NCI-H526 (cell line): ENCODE measurements around the gene TCF4.
A peak's percentile ranks its signal among the peaks of the same experiment; 100 is the strongest.

Experiments
- DNase-seq, 2 experiments: peaks; one replicate each; lab custom pipeline; 2025; lab: John Stamatoyannopoulos, UW

Gene TCF4

DNA sequence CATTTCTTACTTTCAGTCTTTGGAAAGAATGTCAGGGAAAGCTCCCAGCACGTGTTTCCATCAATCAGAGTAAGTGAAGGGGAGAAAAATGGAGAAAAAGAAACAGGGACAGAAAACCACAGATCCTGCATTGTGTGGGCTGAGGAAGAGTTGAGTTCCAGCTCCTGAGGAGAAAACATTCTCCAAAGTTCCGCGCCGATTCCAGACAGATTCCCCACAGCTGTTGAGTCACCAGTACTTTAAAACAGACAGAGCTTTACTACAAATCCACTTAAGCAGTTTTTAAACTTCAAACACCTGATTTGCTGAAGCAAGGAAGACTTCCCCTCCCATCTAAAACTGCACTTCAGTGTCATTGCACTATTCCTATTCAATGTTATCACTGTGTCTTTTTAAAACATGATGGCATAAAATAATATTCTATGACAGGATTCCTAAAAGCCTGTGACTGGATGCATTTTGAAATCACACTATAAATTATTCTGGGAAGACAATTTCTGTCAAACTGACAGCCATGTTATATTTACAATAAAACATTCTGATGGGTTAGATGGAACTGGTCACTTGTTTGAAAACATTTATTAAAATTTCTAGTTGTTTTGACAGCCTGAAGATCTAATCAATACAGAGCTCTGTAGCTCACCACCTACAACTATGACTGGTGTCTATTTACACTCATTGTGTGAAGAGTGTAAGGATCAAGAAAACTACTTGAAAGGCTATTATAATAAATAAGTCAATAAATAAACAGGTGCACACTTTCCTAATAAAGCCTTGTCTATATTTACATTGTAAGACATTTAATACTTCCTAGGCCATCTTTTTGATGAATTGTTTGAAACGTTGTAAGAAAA is 40.9 kb downstream of the TCF4 start:
- DNase-seq = no peak

DNA sequence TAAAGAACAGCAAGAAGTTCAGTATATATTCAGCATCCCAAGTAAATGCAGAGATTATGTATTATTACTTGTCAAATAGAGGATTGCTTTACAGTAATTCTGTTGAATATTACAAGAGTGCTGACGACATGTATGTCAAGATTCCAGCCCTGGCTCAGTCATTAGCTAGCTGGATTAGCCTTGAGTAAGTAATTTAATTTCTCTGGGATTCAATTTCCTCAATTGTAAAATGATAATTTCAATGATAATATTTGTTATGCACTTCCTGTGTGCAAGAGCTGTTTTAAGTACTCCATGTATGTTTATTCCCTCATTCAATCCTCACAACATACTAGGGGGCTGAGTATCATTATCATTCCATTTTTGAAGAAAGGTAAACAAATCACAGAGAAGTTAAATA is 44.0 kb downstream of the TCF4 start:
- no peak for DNase-seq

DNA sequence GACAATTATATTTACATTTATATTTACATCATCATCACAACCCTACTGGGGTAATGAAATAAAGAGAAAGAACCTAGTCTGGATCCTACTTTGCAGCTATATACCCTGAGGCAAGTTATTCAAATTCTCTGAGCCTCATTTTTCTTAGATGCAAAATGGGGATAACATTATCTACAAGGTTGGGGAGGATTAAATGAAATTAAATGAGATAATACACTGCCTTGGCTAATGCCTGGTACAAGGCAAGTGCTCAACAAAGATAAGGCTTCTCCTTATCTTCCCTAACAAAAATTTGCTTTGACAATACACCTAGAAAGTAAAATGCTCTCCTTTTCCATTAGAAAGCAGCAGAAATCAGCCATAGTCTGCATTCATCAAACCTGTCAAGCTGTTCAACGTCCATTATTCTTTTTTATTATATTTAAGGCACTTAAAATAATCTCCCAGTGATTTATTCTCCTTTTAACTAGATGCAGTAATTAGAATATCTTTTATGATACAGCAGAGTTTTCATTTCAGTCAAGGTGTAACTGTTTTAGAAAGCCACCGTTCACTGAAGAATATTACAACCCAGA is 44.8 kb downstream of the TCF4 start:
- no peak for DNase-seq

DNA sequence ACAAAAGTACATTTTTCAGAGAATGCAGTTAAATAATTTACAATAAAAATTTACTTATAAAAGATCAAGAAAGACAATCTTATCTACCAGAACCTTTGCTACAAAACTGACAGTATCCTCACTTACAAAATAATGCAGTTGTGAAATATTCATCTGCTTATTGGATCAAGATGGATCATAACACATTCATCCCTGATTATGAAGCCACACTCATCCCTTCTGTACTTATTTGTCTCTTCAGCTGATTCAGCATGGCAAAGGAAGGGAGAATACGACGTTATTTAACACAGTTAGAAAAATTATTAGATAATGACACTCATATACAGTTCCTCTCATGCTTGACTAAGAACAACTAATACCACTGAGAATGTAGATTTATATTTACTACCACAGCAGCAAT is 46.4 kb downstream of the TCF4 start:
- DNase-seq = no peak

DNA sequence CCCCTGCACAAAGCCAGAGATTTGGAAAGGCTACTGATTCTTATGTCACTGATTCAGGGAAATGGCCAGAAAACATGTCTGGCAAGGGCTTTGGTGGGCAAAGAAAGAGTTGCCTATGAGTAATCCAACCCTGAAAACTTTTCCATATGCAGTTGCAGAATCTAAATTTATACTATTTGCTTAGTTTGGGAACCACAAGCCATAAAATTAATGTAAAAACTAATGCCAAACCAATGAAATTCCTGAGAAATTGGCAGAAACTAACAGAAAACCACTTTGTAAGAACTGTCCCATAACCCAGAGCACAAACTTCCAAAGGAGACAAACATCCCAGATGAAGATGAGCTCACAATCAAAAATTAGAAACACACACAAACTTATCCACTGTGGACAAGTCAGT is 48.8 kb downstream of the TCF4 start:
- DNase-seq = no peak

DNA sequence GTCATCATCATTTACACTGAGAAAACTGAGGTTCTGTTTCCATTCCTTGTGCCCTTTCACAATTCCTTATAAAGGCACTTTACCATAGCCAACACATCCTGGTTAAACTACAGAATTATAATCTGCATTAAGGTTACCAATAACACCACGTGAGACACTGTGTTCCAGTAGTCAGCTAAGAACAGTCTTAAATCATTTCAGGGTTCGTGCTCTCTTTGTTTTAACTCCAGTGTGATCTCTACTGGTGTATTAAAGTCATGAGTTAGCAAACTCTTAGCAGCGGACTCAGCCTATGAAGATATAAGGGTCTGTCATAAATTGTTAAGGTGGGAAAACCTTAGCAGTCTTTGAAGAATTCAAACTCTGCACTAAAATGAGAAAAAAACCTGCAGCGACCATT is 53.0 kb downstream of the TCF4 start:
- DNase-seq = no peak

DNA sequence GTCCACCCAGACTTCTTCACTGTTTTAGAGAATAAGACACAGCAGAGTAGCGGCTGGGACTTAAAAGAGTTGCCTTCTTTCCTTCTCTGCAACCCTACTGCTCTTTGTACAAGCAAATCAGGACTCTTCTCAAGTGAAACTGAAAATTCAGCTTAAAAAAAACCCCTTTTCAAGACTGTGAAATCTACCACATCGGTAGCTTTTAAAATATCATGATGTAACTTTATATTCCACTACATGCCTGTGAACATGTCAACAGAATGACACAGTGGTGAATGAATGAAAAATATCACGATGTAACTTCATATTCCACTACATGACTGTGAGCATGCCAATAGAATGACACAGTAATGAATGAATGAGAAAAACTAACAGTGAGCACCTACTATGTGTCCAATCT is 53.4 kb downstream of the TCF4 start:
- DNase-seq = no peak

DNA sequence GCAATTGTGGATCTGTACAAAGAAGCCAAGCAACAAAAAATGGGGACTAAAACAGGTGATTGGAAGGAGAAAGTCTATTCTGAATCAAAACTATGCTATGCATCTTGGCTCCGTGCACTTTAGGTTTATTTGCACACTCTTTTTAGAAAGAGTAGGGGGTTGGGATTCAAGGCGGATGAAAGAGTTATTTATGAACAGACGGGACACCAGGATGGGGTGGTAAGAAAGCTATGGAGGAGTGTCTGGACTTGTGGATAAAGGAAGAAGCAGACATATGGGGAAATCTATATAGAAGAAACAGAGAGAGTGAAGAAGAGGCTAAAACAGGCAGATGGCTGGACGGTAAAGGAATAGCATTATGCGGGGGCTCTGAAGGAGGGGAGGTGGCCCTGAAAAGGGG is 57.8 kb downstream of the TCF4 start:
- no peak for DNase-seq

DNA sequence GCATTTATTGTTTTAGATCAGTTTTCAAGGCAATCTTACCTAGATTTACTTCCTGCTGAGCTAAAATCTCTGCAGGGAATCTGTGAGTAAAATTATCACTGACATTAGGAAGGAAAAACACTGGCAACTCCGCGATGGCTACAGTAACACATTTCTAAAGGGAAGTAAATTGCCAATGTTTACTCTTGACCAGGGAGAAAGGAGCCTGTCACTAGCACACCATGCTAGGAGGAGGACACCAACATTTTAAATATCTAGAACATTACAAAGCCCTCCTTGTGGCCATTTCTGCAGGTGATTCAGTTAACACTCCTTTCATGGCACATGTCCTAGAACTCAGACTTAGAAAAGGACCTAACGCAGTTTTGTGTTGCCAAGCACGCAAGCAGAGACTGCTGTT is 58.4 kb downstream of the TCF4 start:
- no peak for DNase-seq

DNA sequence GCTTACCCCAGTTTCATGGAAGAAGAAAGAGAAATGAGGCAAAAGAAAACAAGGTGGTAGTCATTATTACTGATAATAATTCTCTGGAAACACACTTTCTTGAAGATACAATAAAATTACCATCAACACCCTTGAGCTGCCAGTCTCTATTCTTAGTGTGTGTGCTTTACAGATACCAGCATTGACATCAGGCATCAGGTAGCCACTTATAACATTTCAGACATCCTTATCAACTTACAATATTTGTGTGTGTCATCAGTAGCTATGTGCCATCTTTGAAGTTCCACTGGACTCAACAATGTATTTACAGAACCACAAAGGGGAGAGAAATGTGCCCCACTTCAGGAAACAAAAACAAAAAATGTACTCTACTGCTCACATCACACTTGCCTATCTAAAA is 62.1 kb downstream of the TCF4 start:
- no peak for DNase-seq

DNA sequence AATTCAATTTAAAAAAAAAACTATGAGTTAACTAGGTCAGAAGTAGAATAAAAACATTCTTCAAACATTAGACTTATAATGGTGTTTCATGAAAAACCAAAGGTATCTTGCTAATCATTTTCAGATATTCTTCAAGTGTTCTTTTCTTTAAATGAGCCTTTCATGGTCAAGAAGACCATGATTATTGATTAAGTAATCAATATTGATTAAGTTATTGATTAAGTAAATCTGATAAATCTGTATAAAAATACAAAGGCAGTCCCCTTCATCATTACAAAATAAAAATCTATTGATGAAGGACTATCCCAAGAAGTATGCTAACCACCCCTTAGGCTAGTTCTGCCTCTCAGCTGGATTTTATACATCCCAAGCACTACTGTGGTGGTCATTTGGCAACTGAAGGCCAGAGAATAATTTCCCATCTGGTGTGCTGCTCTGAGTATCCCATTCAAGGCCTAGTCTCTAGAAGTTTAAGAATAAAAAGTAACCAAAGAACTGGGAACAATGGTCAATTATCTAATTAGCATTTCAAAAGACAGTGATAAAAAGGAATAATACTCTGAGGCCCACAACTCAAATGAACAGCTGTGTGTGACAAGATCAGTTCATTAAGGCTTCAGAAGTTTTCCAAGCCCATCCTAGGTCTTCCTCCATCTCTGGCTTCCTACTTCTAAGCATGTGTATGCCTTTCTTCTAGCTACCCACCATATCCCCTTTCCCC is 63.5 kb downstream of the TCF4 start:
- DNase-seq = no peak

DNA sequence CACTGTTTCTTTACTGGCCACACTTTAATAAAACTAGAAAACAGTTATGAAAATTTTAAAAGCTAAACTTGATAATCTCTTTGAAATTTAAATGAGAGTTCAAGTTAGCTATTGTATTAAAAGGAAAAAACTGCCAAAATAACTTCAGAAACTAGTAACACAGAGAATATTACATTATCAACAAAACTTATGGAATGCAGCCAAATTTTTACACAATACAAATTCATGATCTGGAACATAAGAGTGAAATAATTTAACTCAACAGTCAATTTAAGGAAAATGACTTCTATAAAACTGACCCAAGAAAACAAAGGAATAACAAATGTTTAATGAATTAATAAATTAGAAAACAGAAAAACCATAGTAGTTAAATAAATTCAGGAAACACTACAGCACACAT is 65.0 kb downstream of the TCF4 start:
- DNase-seq = no peak

DNA sequence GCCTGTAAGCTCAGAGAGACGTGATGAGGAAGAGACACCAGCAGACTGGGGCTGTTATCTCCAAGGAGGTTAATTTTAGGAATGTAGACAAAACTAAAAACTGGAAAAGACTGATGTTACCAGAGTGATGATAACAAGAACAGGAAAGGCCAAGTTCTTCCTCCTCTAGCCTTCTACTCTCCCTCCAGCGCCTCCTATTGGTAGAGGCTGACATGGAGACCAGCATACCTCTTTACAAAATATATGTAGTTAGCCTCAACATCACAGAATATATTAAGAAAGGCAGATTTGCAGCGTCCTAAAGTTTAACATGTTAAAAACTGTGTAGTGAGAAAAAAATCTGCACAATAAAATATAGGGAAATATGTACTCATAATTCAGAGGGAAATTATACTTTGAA is 66.0 kb downstream of the TCF4 start:
- peak in 1 of 2 experiments; percentile 61 for DNase-seq

DNA sequence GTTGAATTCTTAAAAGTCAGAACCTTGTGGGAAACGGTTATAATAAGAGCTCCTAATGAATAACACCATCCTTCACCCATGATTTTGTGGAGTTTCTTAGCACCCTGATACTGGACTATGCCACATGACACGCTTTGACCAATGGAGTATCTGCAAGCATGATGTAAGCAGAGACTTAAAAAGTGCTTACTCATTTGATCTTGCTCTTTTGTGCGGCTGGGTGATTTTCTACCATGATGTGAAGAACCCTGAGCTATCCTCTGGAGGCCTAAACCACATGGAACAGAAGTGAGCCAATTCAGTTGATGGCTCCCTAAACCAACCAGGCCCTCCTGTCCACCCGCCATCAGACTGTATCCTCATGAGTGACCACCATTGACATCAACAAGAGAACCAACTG is 70.9 kb downstream of the TCF4 start:
- no peak for DNase-seq

DNA sequence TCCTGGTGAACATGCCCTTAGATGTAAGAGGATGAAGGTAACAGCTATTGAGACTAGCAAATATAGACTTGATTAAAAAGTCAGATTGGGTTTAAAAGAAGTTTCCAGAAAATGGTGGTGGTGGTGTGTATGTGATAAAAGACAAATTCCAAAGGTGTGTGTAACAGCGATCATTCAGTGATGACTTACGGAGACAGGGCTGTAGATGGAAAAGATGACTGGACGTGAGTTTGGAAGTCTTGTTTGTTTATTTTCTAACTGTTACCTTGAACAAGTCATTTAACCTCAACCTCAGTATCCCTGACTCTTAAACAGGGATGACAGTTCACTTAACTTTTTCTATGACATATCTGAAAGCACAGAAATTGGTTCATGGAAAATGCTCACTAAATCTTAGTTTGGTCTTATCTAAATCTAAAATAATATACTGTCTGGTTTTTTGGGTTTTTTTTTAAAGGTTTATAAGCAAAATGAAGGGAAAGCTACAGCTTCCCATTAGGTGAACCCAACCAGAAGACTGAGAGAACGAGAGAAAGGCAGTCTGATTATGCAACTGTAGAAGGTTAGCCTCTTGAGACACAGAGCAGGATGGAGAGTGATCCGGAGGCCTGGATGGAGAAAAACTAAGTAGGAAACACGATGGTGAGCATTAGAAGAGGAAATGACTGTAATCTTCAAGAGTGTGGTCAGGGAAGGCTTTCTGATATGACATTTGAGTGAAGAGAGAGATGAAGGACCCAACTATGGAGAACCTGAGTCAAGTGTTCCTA is 71.9 kb downstream of the TCF4 start:
- DNase-seq = no peak

DNA sequence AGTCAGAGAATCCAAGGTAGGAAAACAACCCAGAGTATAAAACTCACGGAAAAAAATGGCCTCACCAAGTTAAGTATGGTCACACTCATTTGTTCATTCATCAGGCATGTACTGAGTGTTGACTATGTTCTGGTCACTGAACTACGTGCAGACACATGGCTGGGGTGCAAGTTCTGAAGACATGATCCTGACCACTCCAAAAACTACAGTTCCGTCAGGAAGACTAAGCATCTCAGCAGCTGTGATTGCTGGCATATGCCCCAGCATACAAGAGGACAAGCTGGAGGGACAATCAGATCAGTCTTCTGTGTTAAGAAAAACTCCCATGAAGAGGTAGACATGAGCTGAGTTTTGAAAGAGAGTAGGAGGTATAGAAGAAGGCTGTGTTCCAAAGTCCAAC is 72.8 kb downstream of the TCF4 start:
- DNase-seq = no peak

DNA sequence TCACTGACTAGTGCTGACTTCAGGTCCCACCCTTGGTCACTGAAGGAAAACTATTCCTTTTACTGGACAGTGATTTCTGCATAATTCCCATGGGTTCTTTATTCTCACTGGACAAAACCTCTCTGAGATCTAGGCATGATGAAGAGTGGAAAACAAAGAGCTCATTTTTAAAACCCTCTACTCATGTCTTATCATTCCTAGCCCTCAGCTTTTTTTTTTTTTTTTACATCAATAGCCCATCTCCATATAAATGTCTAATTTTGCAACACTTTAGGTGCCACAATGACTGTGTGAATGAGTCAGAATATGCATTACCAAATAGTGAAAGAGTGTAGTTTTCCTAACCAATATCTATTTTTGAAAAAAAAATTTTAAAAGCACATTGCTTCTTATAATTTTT is 74.8 kb downstream of the TCF4 start:
- DNase-seq = no peak

DNA sequence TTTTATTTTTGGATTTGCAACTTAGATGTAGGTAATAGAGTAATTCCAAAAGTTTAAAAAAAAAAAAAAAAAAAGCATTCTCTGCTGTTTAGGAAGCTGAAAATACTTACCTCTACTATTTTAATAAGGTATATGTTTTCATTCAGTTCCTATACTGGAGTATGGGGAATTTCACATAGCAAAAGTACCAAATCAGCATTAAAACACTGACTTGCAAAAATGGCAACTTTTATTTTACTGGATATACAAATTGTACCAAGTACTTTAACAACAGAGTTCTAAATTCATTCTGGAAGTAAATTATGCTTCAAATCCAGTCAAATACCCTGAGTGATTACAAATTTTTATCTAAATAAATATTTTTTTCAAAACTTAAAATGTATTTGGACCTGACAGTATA is 76.7 kb downstream of the TCF4 start:
- DNase-seq = no peak

DNA sequence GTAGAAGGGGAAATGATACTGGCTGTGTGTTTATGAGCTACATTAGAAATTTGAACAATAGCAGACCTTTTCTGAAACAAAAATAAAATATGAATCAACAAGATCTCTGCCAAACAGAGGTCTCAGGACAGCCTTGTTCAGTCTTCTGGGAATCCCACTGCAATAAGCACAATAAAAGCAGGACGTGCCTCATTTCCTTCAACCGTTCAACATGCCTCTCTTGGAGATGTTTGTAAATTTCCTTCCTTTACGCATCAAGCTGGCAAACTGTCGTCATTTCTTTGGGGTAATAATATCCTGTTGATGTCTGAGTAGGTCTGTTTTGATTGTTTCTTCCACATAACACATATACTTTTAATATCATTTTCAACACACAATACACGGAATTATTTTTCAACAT is 77.2 kb downstream of the TCF4 start:
- DNase-seq = peak in 1 of 2 experiments; percentile 40

DNA sequence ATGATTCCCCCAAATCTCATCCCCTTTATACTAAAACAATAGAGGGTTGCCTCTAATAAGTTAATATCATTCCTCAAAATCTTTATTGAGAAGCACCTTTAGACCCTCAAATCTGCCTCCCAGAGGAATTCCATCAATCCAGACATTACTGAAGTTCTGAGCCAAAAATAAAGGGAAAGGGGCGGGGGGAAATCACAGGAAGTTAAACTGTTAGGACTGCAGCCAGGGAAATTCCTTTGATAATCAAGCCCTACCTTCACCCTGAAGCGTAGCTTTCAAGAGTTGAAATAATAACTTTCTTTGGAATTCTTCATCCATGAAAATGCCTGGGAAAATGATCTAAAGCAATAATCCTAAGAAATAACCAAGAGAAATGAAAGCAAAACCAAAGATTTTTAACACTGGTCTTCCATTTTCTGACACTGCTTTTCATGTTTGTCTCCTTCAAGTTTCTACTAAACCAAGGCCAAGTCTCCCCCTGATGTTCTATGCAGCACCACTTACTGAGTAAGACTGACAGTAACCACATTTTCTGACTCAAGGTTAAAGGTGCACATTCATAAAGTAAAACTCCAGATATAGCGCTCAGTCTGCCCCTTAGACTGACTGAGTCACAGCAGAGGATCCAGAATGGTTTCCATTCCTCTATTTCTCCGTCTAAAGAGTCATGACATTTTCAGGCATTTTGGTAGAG is 78.2 kb downstream of the TCF4 start:
- DNase-seq = no peak

DNA sequence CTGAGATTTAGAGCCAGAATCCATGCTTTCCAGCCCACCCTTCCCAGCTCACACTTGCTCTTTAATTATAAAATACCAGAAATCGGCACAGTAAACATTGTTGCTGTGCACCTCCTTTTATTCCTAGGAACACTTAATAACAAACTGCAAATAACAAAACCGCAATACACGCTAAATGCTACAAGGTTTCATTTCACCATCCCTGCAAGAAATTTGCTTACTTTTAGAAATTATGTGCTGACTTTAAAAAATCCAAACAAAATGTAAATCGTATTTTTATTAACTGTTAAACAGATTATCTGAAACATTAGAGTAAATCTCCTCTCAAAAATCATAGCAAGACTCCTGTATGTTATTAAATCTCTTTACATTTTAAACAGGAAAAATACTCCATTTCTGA is 79.3 kb downstream of the TCF4 start:
- no peak for DNase-seq

DNA sequence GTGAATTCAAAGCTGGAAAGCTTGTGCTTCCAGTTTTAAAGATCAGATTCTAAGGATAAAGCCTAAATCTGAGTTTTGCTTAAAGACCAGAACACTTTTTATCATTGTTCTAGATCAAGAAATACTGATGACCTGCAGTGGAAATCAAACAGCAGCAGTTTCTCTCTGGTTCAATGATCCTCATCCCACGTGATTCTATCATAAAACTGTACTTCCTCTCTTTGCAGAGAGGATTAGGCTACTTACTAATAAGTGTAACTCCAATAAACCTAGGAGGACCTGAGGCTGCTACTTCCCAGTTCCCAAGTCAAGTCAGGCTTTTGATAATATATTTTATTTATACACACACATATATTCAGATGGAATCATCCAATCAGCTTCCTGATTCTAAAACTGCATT is 81.9 kb downstream of the TCF4 start:
- no peak for DNase-seq
